ENCODE results near the gene NBDY.
A peak's percentile ranks its signal among the peaks of the same experiment; 100 is the strongest.
"Not testable (repeated sequence)": the region's sequence is repeated elsewhere in the genome, so short reads cannot be mapped to it uniquely, and the experiment has no call there.

NBDY gene

GRCh38 chrX:56729152-56729850 is at the start of gene NBDY:
Gene NBDY (plus strand): TSS chrX:56729243. CDS start chrX:56729354, 111 bp downstream.
- DNase-seq: peak; percentile 59

- not testable (repeated sequence) for DNase-seq
Measured at GRCh38 chrX:56704530-56704929, 24.5 kb upstream of the NBDY start.

- DNase-seq: no peak
Measured at GRCh38 chrX:56726605-56727004, 2.4 kb upstream of the NBDY start.

- no peak for DNase-seq
Measured at GRCh38 chrX:56727531-56727930, 1.5 kb upstream of the NBDY start.

- DNase-seq: no peak
Measured at GRCh38 chrX:56728321-56728720, 722 bp upstream of the NBDY start.

GRCh38 chrX:56728752-56729151 is 291 bp upstream of the NBDY start:
- no peak for DNase-seq

GRCh38 chrX:56733459-56734046 is 4.5 kb downstream of the NBDY start:
- peak; percentile 53 for DNase-seq

GRCh38 chrX:56736219-56736618 is 7.2 kb downstream of the NBDY start:
- DNase-seq: no peak

- DNase-seq: no peak
Measured at GRCh38 chrX:56738670-56739069, 9.6 kb downstream of the NBDY start.

- no peak for DNase-seq
Measured at GRCh38 chrX:56744996-56745395, 16.0 kb downstream of the NBDY start.

GRCh38 chrX:56746996-56747395 is 18.0 kb downstream of the NBDY start:
- no peak for DNase-seq

- no peak for DNase-seq
Measured at GRCh38 chrX:56751071-56751470, 22.0 kb downstream of the NBDY start.

GRCh38 chrX:56757327-56757726 is 28.3 kb downstream of the NBDY start:
- DNase-seq: no peak

- no peak for DNase-seq
Measured at GRCh38 chrX:56758456-56758855, 29.4 kb downstream of the NBDY start.

- no peak for DNase-seq
Measured at GRCh38 chrX:56759736-56760409, 30.8 kb downstream of the NBDY start.

GRCh38 chrX:56760410-56761124 is 31.5 kb downstream of the NBDY start:
- not testable (repeated sequence) for DNase-seq

- no peak for DNase-seq
Measured at GRCh38 chrX:56761167-56761566, 32.1 kb downstream of the NBDY start.

- DNase-seq: no peak
Measured at GRCh38 chrX:56762220-56762619, 33.2 kb downstream of the NBDY start.

GRCh38 chrX:56762707-56763555 is 33.9 kb downstream of the NBDY start:
- DNase-seq: no peak

GRCh38 chrX:56763556-56764152 is 34.6 kb downstream of the NBDY start:
- no peak for DNase-seq

- no peak for DNase-seq
Measured at GRCh38 chrX:56764153-56764974, 35.3 kb downstream of the NBDY start.

All from activated CD8-positive, alpha-beta memory T cell treated with anti-CD3 and anti-CD28 coated beads, Interleukin-2, amount 50 U/mL, for 48 hours (primary cell).